Measurements from ENCODE around the gene PTHLH.

PTHLH gene

DNA sequence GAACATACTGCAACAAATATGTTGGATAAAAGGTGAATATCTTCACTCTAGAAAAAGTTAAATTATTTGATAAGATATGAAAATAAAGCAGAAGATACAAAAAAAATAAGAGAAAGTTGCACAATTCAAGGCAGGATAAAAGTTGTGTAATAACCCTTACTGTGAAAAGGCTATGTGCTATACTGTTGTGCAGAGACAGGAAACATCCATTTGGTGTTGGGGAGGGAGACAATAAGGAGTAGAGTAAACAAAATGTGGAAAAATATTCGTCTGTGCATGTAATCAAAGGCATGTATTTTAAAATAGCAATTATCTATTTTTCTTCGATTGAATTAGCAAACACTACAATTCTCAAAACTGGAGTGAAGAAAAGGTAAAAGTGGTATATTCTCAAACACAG lies 34.8 kb downstream of the PTHLH start:
- no peak for DNase-seq (ENCODE audit: low read depth in 3 of 3, low spot score in 1 of 3)

DNA sequence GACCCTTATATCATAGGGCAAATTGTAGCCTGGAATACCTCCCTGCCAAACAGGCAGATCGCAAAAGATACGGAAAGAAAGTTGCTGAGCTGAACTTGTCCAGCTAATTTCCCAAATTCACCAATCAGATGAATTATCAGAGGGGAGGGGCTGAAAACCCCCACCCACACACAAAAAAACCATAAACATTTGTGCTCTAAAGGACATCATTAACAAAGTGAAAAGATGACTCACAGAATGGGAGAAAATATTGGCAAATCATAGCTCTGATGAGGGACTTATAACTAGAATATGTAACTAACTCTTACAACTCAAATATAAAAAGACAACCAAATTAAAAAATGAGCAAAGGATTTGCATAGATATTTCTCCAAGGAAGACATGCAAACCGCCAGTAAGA lies 36.3 kb downstream of the PTHLH start:
- DNase-seq (ENCODE audit: low read depth in 3 of 3, low spot score in 1 of 3): no peak

DNA sequence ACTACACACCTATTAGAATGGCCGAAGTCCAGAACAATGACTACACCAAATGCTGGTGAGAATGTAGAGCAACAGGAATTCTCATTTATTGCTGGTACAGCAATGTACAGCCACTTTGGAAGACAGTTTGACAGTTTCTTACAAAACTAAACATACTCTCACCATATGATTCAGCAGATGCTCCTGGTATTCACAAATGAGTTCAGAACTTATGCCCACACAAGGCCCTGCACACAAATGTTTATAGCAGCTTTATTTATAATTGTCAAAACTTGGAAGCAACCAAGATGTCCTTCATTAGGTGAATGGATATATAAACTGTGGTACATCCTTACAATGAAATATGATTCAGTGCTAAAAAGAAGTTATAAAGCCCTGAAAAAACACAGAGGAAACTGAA lies 38.3 kb downstream of the PTHLH start:
- DNase-seq (ENCODE audit: low read depth in 3 of 3, low spot score in 1 of 3): no peak

DNA sequence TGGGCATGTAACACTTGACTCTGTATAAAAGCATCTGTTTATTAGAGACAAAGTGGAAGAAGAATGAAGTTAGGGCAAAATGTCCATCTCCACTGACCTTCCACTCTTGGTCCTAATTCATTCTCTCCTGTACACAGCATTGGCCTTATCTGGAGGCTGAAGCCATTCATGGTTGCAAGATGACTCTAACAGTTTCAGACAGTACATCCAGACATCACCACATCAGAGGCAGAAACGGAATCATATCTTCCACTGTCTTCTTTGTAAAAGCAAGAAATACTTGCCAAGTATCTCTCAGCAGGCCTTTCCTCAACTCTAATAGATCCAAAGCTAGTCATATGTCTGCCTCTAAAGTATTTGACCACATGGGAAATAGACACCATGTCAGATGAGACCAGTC lies 41.1 kb downstream of the PTHLH start:
- no peak for DNase-seq (ENCODE audit: low read depth in 3 of 3, low spot score in 1 of 3)

DNA sequence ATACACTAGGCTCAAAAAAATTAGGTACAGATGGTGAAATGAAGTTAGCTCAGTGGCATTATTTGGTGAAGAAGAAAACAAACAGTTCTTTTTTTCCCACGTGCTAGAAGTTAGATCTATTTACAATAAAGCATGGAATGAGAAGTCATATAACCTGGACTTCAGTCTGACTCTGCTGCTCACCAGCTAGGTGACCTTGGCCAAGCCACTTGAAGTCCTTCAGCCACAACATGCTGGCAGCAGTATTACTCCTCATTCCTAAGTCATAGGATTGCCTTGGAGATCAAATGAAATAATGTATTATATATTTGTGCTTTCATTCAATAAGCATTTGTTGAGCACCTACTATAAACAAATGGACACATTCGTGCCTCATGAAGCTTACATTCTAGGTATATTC lies 45.2 kb downstream of the PTHLH start:
- DNase-seq (ENCODE audit: low read depth in 3 of 3, low spot score in 1 of 3): no peak

DNA sequence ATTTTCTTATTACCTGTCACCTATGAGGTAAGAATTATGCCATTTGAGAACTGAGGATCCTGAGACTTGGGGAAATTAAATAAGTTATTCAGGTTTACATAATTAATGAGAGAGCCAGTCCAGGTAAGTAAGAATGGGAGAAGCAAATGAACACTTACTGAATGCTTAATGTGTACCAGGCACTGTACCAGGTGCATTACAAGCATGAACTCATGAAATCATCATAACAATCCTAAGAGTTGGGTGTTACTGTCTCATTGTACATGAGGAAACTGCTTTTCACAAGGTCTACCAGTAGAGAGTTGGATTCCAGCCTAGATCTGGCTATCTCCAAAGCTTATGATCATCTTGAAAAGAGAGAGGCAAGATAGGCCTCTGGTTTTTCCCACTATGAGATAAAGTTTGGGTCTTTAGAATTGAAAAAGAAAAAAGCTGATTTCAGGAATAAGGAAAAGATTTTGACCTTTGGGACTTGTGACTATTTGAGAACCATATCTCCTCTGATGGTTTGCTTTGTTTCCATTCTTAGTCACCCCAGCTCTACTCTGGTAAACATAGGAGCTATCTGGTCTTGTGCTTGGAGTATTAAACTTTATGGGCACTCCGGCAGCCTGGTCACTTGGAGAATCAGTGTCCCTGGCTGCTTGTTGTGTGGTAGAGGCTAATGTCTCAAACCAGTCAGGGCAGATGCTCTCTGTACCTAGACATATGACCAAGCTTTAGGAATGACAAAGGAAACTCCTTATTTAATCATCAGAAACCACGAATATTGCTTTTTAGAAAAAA lies 48.0 kb downstream of the PTHLH start:
- no peak for DNase-seq (ENCODE audit: low read depth in 3 of 3, low spot score in 1 of 3)

DNA sequence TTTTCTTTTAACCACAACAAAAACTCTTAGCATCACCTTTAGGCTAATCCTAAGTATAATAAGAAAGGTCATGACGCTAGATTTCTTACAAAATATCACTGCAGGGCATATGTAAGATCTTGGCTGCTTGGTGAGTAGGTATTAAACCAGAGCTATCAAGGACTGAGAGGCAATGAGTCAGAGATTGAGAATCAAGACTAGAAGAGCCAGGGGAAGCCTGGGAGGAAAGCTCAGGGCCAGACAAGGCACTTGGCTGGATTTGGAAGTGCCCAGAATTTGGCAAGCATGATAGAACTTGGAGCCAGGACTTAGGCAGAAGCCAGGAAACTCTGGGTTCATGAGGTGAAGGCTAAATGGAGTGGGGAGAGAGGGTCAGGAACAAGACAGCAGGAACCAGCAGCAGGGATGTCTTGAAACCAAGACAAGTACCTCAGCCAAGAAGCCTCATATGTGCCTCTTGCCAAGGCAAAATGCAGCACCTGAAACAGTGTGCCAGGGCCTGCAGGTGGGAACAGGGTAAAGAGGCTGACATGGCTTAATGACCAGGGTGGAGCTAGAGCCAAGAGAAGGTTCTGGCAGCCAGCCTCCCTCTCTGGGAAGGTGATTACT lies 49.9 kb downstream of the PTHLH start:
- no peak for DNase-seq (ENCODE audit: low read depth in 3 of 3, low spot score in 1 of 3)

DNA sequence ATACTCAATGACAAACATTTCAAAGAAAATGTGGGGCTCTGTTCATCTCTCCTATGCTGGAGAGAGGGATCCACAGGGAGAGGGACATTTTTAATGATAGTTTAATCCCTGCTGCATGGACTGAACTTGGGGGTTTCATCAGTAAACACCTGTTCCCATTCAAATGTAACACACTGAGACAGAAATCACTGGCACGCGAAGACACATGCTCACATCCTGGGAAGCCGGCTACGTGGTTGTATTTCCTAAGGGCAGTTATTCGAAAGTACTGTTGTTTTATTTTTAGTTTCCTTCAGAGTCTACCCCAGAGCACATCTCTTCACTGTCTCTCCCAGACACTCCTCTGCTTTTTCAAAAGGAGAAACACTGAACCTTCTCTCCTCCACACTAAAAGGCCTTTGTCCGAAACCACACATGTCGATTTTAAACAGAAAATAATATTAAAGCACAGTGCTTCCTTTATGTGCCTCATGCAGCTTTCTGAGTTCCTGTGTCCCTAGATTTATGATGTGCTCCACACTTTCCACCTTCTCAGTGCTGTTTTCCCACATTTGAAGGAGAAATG lies 52.8 kb downstream of the PTHLH start:
- no peak for DNase-seq (ENCODE audit: low read depth in 3 of 3, low spot score in 1 of 3)

DNA sequence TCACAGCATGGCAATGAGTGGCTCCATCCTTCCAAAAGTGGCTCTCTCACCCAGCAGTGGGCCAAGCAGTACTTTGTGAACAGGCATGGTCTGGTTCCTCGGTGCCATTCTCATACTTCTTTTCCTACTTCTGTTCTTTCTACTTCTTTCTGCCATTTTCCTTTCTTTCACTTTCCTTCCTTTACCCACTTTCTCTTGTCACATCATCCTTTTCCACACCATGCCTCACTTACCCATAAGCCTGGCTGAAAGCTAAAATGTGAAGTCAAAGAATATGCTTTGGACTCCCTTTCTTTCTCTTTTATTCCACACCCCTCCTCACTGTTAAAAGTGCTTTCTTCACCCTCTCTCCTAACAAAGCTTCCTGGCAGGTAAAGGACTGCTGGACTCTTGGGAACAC lies 57.0 kb downstream of the PTHLH start:
- DNase-seq (ENCODE audit: low read depth in 3 of 3, low spot score in 1 of 3): no peak

DNA sequence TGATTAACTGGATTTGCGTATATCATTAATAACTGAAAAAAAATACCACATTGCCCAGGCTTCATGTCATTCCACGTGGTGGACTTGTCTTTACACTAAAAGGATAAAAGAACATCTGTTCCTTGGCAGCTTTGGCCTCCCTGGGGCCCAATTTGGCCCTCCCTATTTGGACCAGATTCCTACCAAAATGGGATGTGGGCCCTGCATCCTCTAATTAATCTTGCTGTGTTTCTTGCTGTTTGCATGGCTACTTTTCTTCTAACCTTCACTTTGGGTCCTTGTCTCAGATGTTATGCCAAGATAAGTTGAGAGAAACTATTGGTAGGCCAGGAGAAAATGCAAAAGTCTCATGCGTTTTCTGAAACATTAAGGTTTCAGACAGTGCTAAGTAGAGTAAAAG lies 57.5 kb downstream of the PTHLH start:
- no peak for DNase-seq (ENCODE audit: low read depth in 3 of 3, low spot score in 1 of 3)

DNA sequence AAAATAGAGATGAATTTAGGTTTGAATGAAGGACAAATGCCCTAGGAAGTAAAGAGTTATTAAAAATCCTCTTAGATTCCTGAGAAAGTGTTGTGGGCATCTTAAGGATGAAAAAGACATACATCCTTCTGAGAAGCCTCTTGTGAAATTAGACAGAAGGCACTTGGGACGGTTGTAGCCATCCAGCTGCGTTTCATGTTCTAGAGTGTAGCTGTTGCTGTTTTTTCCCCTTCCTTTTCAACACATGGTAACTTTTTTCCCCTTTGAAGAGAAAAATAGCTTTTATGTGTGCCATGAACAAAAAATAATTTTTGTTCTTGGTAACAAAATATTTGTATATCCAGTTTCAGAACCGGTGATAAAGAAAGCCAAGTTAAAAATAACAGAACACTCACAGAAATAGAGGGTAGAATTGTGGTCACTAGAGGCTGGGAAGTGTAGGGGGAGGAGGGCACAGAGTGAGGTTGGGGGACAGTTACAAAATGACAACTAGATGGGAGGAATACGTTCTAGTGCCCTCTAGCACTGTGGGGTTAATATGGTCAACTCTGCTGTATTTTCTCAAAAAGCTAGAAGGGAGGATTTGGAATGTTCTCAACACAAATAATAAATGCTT lies 58.4 kb downstream of the PTHLH start:
- no peak for DNase-seq (ENCODE audit: low read depth in 3 of 3, low spot score in 1 of 3)

DNA sequence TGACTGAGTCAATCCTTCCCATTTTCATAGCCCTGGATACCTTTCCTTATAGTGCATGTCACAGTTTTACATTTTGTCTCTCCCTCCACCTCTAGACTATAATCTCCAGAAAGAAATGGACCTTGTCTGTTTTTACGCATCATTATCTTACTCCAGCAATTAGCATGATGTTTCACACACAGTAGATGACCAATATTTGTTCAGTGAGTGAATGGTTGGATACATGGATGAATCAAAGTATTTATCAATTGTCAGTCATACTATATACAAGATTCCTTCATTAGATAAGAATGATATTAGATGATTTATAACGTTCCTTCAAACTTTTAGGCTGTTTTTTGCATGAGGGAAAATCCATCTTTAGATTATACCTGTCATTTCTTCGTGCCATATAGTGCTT lies 61.1 kb downstream of the PTHLH start:
- no peak for DNase-seq (ENCODE audit: low read depth in 3 of 3, low spot score in 1 of 3)

Data from stimulated activated CD4-positive, alpha-beta T cell treated with anti-CD3 and anti-CD28 coated beads, TNF-alpha, amount 100 ng/mL, for 1 hour (primary cell).